Mesenchymal stem cell (in vitro differentiated cells and primary cell): ENCODE results near the gene RTEL1.

Source experiments
- DNase-seq: peaks from one replicate; pipeline ENCODE4 v3.0.0-alpha.2; 2013
- H2AFZ ChIP-seq: one replicate; pipeline ENCODE4 v1.6.1; 2013; ENCODE audit warnings: low read depth, mild to moderate bottlenecking, control low read depth, inconsistent platforms, low read length, moderate library complexity
- H2AK5ac ChIP-seq: 2 replicates; pipeline ENCODE4 v1.6.1; 2013; ENCODE audit warnings: low read length, moderate library complexity, mild to moderate bottlenecking, inconsistent platforms; ENCODE audit not compliant: severe bottlenecking
- H2BK120ac ChIP-seq: one replicate; pipeline ENCODE4 v1.6.1; 2013; ENCODE audit warnings: low read depth, mild to moderate bottlenecking, inconsistent platforms, low read length, moderate library complexity
- H2BK12ac ChIP-seq, 2 experiments: one replicate each; pipeline ENCODE4 v1.6.1; 2013; ENCODE audit warnings: inconsistent platforms in 2 of 2, low read length in 2 of 2, mild to moderate bottlenecking in 2 of 2, moderate library complexity in 2 of 2, control low read depth in 1 of 2
- H2BK15ac ChIP-seq: one replicate; pipeline ENCODE4 v1.6.1; 2013; ENCODE audit warnings: mild to moderate bottlenecking, low read depth, inconsistent platforms; ENCODE audit not compliant: poor library complexity, severe bottlenecking
- H2BK5ac ChIP-seq: 2 replicates; pipeline ENCODE4 v1.6.1; 2013; ENCODE audit warnings: low read depth, mild to moderate bottlenecking, low read length, control low read depth, inconsistent platforms; ENCODE audit not compliant: poor library complexity, severe bottlenecking
- H3K14ac ChIP-seq, 2 experiments: one replicate each; pipeline ENCODE4 v1.6.1; 2013; ENCODE audit warnings: inconsistent platforms in 2 of 2, low read length in 2 of 2, control low read depth in 1 of 2, mild to moderate bottlenecking in 1 of 2, moderate library complexity in 1 of 2
- H3K18ac ChIP-seq, 2 experiments: one replicate each; pipeline ENCODE4 v1.6.1; 2013; ENCODE audit warnings: inconsistent platforms in 2 of 2, low read length in 2 of 2, control low read depth in 1 of 2, low read depth in 1 of 2, mild to moderate bottlenecking in 1 of 2
- H3K23ac ChIP-seq, 2 experiments: one replicate each; pipeline ENCODE4 v1.6.1; 2013; ENCODE audit warnings: inconsistent platforms in 2 of 2, low read length in 2 of 2, mild to moderate bottlenecking in 2 of 2, moderate library complexity in 2 of 2, control low read depth in 1 of 2
- H3K27ac ChIP-seq: 2 replicates; pipeline ENCODE4 v1.5.1; 2013; ENCODE audit warnings: mild to moderate bottlenecking, moderate library complexity, low read length, control low read depth, inconsistent platforms; ENCODE audit not compliant: poor library complexity, severe bottlenecking
- H3K27me3 ChIP-seq, 2 experiments: 2 replicates each; pipeline versions ENCODE4 v1.6.1 to v1.7.0; 2013; ENCODE audit warnings: low read length in 2 of 2, mild to moderate bottlenecking in 2 of 2, moderate library complexity in 2 of 2, control low read depth in 1 of 2, inconsistent platforms in 1 of 2; ENCODE audit not compliant: control insufficient read depth in 1 of 2, insufficient read depth in 1 of 2
- H3K36me3 ChIP-seq, 2 experiments: 2 replicates each; pipeline versions ENCODE4 v1.6.1 to v1.7.0; 2013; ENCODE audit warnings: low read length in 2 of 2, control low read depth in 1 of 2, inconsistent platforms in 1 of 2, low read depth in 1 of 2, mild to moderate bottlenecking in 1 of 2; ENCODE audit not compliant: insufficient read depth in 2 of 2, control insufficient read depth in 1 of 2
- H3K4ac ChIP-seq, 2 experiments: one replicate each; pipeline ENCODE4 v1.6.1; 2013; ENCODE audit warnings: inconsistent platforms in 2 of 2, low read length in 2 of 2, mild to moderate bottlenecking in 2 of 2, moderate library complexity in 2 of 2, control low read depth in 1 of 2, low read depth in 1 of 2
- H3K4me1 ChIP-seq: 2 replicates; pipeline ENCODE4 v1.6.1; 2013; ENCODE audit warnings: low read depth, low read length, control low read depth; ENCODE audit not compliant: control insufficient read depth, insufficient read depth
- H3K4me2 ChIP-seq: 2 replicates; pipeline ENCODE4 v1.6.1; 2013; ENCODE audit warnings: low read length, mild to moderate bottlenecking, inconsistent platforms; ENCODE audit not compliant: poor library complexity, severe bottlenecking
- H3K4me3 ChIP-seq, 2 experiments: 2 replicates each; pipeline versions ENCODE4 v1.5.1 to v1.7.0; 2013; ENCODE audit warnings: low read length in 2 of 2, mild to moderate bottlenecking in 2 of 2, control low read depth in 1 of 2, low read depth in 1 of 2; ENCODE audit not compliant: insufficient read depth in 1 of 2
- H3K79me1 ChIP-seq: replicated peaks from 2 replicates; pipeline ENCODE4 v1.6.1; 2013; ENCODE audit warnings: mild to moderate bottlenecking, control low read depth, low read length, inconsistent platforms; ENCODE audit not compliant: poor library complexity, severe bottlenecking
- H3K9ac ChIP-seq: 2 replicates; pipeline ENCODE4 v1.7.0; 2013; ENCODE audit warnings: mild to moderate bottlenecking, low read length, moderate library complexity
- H3K9me3 ChIP-seq: 2 replicates; pipeline ENCODE4 v1.7.0; 2013; ENCODE audit warnings: mild to moderate bottlenecking, low read length; ENCODE audit not compliant: control insufficient read depth
- H4K8ac ChIP-seq: one replicate; pipeline ENCODE4 v1.6.1; 2013; ENCODE audit warnings: inconsistent platforms, mild to moderate bottlenecking, low read length, moderate library complexity
- H4K91ac ChIP-seq: one replicate; pipeline ENCODE4 v1.6.1; 2013; ENCODE audit warnings: mild to moderate bottlenecking, low read length, inconsistent platforms
- WGBS: methylation state at CpG from one replicate; pipeline ENCODE4 v1.1.7; 2013; ENCODE audit warnings: mixed read lengths; 5-methylcytosine and 5-hydroxymethylcytosine counted together

Gene RTEL1

GRCh38 chr20:63698739-63699465, 40.8 kb downstream of the RTEL1 start:
- peaks cover 72% of the 10 kb centered on the region for H3K4me1 ChIP-seq
- peak overlapping the region; percentile 90 for H3K27ac ChIP-seq
- peak overlapping the region; percentile 98 for H2BK120ac ChIP-seq
- peak; percentile 97 for DNase-seq
- peak overlapping the region; percentile 70 for H3K9ac ChIP-seq
- no peaks in the 10 kb centered on the region for H3K27me3 ChIP-seq
- no peaks in the 10 kb centered on the region for H3K9me3 ChIP-seq
- H3K14ac ChIP-seq: peak overlapping the region in 1 of 2 experiments; percentile 85
- peaks cover 8 to 72% of the 10 kb centered on the region in 2 experiments for H3K36me3 ChIP-seq
- peak overlapping the region; percentile 93 to 98 for H3K18ac ChIP-seq
- H2AFZ ChIP-seq: no peak overlapping the region
- H4K91ac ChIP-seq: peak overlapping the region; percentile 100
- peak overlapping the region; percentile 85 for H2BK5ac ChIP-seq
- H3K79me1 ChIP-seq: peaks cover 30% of the 10 kb centered on the region
- peak overlapping the region; percentile 99 for H2AK5ac ChIP-seq
- peak overlapping the region; percentile 90 for H4K8ac ChIP-seq
- H3K4me3 ChIP-seq: peak overlapping the region; percentile 17 to 47
- 11% methylated on average over 17 of the region's 19 CpGs for WGBS
- H2BK12ac ChIP-seq: peak overlapping the region; percentile 51 to 98
- peak overlapping the region; percentile 44 for H3K4me2 ChIP-seq
- H3K23ac ChIP-seq: no peak overlapping the region
- H2BK15ac ChIP-seq: peak overlapping the region; percentile 93
- H3K4ac ChIP-seq: peak overlapping the region; percentile 90 to 93

- Histone ChIP-seq H4K8ac (peak overlapping the region; percentile 90), H2BK15ac (peak overlapping the region; percentile 93), H3K36me3 (peaks cover 16 to 72% of the 10 kb centered on the region in 2 experiments), H3K79me1 (peaks cover 33% of the 10 kb centered on the region), H3K4me3 (no peak overlapping the region), H3K18ac (peak overlapping the region; percentile 93 to 98), H2AK5ac (peak overlapping the region; percentile 99), H3K9me3 (no peaks in the 10 kb centered on the region), H3K4me2 (peak overlapping the region; percentile 44), H3K27ac (peak overlapping the region; percentile 90), H2BK120ac (peak overlapping the region; percentile 98), H2AFZ (no peak overlapping the region), H4K91ac (peak overlapping the region; percentile 100), H3K27me3 (no peaks in the 10 kb centered on the region), H3K4ac (peak overlapping the region; percentile 90 to 93), H3K4me1 (peaks cover 75% of the 10 kb centered on the region), H3K23ac (no peak overlapping the region), H2BK12ac (peak overlapping the region; percentile 29 to 98), H3K9ac (peak overlapping the region; percentile 70), H3K14ac (peak overlapping the region in 1 of 2 experiments; percentile 85), H2BK5ac (peak overlapping the region; percentile 85)
- no peak for DNase-seq
- WGBS: 76% methylated on average over 24 of the region's 24 CpGs
Measured at GRCh38 chr20:63699466-63700198, 41.5 kb downstream of the RTEL1 start.

DNA sequence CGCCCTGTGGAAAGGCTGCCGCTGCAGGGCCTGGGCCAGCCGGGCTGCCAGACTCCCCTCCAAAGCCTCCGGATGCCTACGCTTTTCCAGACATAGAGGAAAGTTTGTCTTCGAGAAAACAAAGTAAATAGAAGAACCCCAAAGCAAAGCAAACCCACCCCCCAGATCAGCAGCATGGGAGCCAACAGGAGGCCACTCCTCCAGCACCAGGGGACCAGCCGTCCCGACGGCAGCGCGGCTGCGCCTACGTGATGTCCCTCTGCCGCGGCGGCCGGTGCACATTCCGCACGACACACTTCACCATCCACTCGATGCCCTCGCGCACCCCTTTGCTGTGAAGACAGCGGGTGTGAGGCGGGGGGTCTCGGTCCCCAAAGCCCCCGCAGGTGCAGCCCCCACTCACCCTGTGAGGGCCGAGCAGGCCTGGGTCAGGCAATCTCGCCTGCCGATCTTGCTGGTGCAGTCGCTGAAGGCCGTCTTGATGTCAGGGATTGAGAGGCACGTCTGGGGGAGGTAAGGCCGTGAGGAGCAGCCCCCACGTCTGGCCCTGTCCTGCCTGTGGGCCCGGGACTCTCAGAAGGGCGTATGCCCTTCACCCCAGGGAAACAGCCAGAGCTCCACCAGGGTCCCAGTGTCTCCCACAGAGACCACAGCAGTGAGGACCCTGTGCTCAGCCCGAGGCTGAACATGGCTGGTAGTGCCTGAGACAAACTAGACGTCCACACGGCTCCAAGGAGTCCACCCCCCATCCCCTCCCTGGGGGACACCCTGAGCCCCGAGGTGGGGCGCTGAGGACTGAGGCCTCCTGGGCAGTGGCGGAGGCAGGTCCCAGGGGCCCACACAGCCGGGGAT, 42.3 kb downstream of the RTEL1 start:
- Histone ChIP-seq H2AFZ (no peak overlapping the region), H3K14ac (no peak overlapping the region), H4K91ac (peak overlapping the region; percentile 100), H3K9ac (peak overlapping the region; percentile 70), H3K4ac (peak overlapping the region; percentile 90 to 93), H2BK12ac (peak overlapping the region; percentile 29 to 98), H2BK15ac (peak overlapping the region; percentile 81), H3K79me1 (peaks cover 34% of the 10 kb centered on the region), H3K36me3 (peaks cover 23 to 72% of the 10 kb centered on the region in 2 experiments), H3K4me3 (no peak overlapping the region), H4K8ac (peak overlapping the region; percentile 0), H3K4me1 (peaks cover 78% of the 10 kb centered on the region), H3K23ac (no peak overlapping the region), H3K9me3 (no peaks in the 10 kb centered on the region), H3K27ac (peak overlapping the region; percentile 90), H3K27me3 (no peaks in the 10 kb centered on the region), H2BK5ac (peak overlapping the region; percentile 85), H2BK120ac (peak overlapping the region; percentile 98), H3K18ac (peak overlapping the region; percentile 87 to 93), H3K4me2 (no peak overlapping the region), H2AK5ac (peak overlapping the region; percentile 99)
- WGBS: 94% methylated on average over 38 of the region's 43 CpGs
- DNase-seq: no peak
